GM12873 (cell line): ENCODE measurements around the gene PICK1.

Experiments used
- TF ChIP-seq, protein P1 (sequence below): IDR thresholded peaks from 2 replicates; pipeline ENCODE4 v1.5.1; 2012; ENCODE audit warnings: low read depth, mild to moderate bottlenecking, moderate library complexity, low read length, control low read depth; ENCODE audit not compliant: insufficient read depth; ENCODE audit errors: missing control alignments

The PICK1 gene

DNA sequence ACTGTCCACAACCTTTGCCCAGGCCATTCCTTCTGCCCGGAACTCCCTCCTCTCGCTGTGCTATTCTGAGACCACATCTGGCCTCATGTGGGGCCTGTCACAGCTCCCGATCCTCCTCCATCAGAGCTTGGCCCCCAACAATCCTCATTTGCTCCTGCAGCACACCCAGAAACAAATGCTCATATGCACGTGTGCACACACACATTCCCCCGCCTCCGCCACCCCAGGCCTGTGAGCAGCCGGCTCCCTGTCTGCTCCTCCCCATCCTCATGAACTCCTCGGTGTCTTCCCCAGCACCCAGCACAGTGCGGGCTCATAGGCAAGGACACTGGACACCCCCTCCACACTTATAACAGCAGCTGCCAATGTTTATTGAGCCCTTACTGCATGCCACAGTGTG, 29.7 kb upstream of the PICK1 start:
- TF ChIP-seq, protein P1, sequence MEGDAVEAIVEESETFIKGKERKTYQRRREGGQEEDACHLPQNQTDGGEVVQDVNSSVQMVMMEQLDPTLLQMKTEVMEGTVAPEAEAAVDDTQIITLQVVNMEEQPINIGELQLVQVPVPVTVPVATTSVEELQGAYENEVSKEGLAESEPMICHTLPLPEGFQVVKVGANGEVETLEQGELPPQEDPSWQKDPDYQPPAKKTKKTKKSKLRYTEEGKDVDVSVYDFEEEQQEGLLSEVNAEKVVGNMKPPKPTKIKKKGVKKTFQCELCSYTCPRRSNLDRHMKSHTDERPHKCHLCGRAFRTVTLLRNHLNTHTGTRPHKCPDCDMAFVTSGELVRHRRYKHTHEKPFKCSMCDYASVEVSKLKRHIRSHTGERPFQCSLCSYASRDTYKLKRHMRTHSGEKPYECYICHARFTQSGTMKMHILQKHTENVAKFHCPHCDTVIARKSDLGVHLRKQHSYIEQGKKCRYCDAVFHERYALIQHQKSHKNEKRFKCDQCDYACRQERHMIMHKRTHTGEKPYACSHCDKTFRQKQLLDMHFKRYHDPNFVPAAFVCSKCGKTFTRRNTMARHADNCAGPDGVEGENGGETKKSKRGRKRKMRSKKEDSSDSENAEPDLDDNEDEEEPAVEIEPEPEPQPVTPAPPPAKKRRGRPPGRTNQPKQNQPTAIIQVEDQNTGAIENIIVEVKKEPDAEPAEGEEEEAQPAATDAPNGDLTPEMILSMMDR = no peak

DNA sequence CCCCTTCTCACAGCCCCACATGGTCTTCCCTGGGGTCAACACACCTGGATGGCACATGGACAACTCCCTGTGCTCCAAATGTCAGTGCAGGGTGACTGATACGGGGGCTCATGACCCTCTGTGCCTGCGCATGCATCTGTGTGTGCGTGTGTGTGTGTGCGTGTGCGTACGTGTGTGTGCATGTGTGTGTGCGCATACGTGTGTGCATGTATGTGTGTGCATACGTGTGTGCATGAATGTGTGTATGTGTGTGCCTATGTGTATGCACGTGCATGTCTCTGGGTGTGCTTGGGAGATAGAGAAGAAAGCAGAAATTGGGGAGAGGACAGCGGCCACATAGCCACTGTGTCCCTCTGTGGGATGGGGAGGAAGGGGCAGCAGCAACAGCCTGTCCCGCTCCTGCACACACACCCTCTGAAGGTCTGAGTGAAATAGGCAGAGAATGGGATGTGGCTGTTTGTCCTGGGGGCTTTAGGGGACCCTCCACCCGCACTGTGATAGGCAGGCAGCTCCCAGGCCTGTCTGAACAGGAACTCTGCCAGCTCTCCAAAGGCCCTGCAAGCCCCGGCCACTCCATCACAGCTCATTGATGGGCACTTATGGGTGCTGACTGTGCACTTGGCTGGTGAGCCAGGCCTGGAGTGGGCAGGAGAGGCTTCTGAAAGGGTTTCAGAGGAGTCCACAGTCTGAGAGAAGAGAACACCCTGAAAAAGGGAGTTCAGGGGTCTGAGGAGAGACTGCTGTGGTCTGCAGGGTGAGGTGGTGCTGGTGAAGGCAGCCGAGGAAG, 28.7 kb upstream of the PICK1 start:
- TF ChIP-seq, protein P1 = no peak

DNA sequence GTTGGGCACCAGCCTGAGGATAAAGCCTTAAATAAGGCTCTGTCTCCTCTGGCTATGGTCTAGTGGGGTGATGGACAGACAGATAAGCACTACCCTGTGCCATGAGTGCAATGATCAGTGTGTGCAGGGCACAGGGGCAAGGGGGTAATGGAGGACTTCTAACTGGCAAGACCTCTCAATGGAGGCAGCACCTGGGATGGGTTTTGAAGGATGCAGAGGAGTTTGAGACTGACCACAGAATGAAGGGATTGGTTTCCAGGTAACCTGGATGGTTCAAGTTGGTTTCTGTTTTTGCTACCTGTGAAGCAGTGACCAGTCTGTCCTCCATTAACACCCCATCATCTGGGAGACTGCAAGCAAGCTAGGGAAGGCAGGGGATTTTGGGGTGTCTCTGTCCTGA, 27.8 kb upstream of the PICK1 start:
- TF ChIP-seq, protein P1 = no peak

DNA sequence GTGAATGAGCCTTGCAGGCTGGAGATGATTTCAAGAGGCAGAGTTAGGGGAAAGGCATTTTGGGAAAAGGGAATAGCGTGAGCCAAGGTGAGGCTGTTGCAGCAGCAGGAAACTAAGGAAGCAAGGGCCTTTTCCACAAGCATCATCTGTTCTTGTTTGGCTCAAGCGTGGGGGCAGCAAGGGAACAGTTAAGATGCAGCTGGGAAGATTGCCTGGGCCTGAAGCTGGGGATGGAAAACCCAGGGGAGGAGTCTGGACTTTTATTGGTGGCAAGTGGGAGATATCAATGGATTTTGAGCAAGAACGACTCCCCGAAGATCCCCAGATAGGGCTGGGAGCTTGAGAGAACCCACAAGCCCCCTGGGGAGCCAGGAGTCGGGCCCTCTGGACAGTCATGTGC, 27.3 kb upstream of the PICK1 start:
- TF ChIP-seq, protein P1 = no peak

DNA sequence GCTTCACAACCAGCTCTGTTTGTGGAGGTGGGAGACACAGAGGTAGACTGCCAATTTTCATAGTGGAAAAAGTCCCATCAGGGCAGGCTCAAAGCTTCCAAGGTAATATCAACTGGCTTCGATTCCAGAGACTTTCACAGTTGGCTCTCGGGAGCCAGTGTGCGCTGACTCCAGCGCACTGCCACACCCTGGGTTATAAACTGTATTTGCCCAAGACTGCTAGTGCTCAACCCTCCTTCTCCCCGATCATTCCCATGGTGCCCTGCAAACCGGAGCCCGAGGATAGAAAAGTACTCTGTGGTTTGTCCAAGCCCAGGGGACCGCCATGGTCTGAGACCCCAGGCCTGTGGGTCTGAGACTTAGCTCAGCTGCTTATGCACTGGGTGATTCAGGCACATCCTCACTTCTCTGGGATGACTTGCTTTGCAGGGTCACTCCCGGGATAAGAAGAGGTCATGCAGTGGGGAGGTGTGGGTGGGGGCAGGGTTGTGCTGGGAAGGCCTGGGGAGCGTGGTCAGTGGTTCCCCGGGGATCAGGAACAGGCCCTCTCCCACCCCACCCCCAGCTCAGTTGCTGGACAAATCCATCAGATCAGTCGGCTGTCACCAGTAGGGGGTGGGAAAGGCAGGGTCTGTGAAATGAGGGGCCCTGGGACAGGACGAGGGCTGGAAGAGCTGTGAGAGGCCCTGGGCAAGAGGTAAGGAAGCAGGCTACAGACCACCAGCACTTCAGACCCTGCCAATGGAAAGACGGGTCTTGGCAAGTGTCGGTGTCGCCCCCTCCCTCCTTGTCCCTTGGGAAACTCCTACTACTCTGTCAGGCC, 26.7 kb upstream of the PICK1 start:
- TF ChIP-seq, protein P1 = no peak

DNA sequence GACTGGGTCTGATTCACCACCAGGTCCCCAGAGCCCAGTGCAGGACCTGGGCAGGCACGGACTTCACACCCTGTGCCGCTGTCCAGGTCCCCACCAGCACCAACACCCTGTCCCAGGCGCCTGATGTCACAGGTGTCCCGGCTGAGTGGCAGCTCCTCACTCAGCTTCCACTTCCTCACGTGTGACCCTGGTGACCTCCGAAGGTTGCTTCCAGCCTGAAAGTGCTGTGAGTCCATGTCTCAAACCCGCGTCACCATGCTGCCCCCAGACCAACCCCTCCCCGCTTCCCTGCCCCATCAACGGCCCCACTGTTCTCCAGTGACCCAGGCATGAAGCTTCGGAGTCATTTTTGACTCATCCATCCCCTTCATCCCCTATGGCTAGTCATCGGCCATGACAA, 25.7 kb upstream of the PICK1 start:
- TF ChIP-seq, protein P1 = no peak
